Fibroblast of the conjunctiva (primary cell): ENCODE results near the gene DNAJC11.
"Not testable (repeated sequence)": the region's sequence is repeated elsewhere in the genome, so short reads cannot be mapped to it uniquely, and the experiment has no call there.

ENCODE experiments used
- DNase-seq: peaks from one replicate; pipeline ENCODE4 v3.0.0-alpha.2; 2010; ENCODE audit warnings: low read depth

DNAJC11 gene

DNA sequence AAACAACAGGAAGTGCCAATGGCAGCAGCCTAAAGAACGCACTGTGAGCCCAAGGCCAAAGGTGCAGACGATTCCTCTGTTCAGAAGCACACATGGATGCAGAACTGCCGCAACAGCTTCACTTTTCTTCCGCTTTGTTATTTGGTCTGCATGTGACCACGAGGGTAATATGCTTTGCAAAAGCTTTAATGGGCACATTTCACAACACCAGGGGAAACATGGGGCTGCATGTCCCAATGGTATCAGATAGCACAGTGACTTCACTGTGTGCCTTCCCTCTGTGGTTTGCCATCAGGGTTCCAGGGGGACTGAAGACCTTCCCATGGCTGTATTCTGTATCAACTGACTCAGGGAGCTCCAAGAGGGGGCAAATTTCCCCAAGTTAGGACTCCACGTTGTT lies 48.6 kb downstream of the DNAJC11 start:
- DNase-seq = no peak

DNA sequence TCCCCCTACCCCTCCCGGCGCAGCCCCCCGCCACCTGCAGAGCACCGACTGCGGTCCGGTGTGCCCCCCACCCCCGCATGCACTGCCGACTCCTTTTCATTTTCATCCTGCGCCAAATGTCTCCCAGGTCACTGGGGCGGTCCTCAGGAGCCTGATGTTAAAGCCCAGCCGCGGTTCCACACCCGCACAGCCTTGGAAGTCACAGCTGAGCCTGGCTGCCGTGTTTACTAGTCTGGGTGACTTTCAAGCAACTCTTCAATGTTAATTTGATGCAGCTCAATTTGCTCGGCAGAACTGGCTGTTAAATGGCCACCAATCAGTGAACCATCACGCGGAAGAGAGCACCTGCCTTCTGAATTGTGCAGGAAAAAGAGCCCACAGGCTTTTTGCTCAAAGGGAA lies 49.7 kb downstream of the DNAJC11 start:
- no peak for DNase-seq

DNA sequence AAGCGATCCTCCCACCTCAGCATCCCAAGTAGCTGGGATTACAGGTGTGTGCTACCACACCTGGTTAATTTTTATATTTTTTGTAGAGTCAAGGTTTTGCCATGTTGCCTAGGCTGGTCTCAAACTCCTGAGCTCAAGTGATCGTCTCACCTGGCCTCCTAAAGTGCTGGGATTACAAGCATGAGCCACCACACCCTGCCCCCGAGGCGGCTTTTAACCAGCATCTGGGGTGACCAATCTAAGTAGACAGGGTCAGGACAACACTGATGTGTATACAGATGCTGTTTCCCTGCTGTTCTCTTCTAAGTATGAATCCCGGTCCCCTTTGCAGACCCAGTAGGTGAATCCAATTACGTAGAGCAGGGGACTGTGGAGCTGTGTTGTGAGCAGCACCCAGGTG lies 53.1 kb downstream of the DNAJC11 start:
- no peak for DNase-seq

DNA sequence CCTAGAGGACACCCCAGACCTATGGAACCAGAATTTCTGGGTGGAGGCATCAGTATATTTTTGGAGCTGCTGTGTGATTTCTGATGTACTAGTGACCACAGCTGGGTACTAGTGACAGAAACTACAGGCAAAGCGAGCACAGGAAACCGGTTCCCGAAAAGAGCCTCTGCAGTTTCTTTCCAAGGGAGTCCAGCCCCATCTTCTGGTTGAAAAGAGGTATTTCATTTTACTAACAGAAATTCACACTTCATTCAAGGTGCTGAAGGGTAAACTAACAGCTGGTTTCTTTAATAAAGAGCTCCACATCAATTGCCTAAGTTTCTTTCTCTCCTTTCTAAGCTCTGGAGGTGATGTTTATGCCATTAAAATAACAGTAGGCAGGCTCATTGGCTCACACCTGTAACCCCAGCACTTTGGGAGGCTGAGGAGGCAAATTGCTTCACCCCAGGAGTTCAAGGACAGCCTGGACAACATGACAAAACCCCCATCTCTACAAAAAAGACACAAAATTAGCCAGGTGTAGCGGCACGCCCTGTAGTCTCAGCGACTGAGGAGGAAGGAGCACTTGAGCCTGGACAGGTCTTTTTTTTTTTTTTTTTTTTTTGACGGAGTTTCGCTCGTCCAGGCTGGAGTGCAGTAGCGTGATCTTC lies 55.0 kb downstream of the DNAJC11 start:
- peak; percentile 39 for DNase-seq

DNA sequence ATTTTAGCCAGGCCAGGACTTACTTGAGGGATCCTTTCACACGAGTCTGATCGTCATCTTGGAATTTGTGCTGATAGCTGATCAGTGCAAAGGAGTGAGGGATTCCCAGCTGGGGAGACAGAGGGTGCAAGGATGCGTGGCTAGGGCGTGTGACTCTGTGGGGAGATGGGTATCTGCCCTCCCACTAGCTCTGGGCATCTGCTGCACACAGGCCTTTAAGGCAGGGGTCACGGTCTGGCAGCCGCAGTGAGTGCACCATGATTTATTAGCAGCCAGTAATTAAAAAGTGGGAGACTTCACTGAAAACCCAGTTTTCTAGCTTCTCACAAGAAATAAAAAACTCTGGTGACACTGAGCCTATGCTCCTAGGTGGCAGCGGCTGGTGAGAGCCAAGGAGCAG lies 56.6 kb downstream of the DNAJC11 start:
- no peak for DNase-seq

DNA sequence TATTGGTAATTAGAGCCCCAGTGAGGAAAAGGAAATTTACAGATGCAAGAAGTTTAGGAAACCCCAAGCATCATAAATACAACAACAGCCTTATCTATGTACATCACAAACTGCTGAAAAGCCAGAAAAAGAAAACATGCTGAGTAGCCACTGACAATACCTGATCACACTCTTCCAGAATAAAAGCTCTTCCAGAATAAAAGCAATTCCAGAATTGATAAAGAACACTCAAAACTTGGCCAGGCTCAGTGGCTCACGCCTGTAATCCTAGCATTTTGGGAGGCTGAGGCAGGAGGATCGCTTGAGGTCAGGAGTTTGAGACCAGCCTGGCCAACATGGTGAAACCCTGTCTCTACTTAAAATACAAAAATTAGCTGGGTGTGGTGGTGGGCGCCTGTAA lies 60.7 kb downstream of the DNAJC11 start:
- DNase-seq = not testable (repeated sequence)

DNA sequence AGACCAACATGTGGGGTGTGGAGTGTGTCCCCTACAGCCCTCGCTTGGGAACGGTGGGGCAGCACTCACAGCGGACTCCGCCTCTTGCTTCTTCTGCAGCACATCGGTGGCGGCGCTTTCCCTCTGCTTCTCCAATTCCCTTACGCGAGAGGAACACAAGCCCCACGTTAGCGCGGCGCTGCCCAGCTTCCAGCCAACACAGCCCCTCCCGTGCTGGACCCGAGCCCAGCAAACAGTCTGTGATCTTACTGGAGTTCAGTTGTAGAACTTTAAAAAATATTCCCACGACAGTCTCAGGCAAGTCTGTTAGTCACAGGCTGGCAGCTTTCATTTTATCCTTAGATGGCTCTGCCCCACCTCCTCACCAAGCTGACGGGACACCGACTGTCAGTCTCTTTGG lies 63.4 kb downstream of the DNAJC11 start:
- DNase-seq = peak; percentile 48

DNA sequence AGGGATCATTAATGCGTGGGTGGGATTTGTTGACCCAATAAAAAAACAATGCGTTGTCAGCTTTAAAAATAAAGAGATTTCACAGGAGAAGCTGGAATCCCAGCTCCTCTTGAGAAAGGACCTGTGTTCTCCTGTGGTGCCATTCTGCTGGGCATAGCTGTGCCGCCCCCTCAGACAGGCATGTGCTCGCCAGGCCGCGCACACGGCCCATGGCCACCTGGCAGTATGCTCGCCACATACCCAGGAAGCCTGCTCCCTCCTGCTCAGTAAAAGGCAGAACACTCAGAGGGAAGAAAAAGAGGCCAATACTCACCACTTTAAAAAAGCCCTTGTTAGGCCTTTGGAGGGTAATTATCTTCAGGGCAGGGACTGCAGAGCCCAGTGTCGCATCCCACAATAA lies 63.8 kb downstream of the DNAJC11 start:
- no peak for DNase-seq

DNA sequence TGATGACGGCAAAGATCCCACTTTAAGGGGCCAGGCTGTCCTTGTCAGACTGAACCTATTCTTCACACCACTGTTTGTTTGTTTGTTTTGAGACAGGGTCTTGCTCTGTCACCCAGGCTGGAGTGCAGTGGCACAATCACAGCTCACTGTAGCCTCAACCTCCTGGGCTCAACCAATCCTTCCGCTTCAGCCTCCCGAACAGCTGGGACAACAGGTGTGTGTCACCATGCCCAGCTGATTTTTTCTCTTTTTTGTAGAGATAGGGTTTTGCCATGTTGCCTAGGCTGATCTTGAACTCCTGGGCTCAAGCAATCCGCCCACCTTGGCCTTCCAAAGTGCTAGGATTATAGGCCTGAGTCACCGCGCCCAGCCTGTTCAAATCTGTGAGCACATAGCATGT lies 64.8 kb downstream of the DNAJC11 start:
- DNase-seq = not testable (repeated sequence)

DNA sequence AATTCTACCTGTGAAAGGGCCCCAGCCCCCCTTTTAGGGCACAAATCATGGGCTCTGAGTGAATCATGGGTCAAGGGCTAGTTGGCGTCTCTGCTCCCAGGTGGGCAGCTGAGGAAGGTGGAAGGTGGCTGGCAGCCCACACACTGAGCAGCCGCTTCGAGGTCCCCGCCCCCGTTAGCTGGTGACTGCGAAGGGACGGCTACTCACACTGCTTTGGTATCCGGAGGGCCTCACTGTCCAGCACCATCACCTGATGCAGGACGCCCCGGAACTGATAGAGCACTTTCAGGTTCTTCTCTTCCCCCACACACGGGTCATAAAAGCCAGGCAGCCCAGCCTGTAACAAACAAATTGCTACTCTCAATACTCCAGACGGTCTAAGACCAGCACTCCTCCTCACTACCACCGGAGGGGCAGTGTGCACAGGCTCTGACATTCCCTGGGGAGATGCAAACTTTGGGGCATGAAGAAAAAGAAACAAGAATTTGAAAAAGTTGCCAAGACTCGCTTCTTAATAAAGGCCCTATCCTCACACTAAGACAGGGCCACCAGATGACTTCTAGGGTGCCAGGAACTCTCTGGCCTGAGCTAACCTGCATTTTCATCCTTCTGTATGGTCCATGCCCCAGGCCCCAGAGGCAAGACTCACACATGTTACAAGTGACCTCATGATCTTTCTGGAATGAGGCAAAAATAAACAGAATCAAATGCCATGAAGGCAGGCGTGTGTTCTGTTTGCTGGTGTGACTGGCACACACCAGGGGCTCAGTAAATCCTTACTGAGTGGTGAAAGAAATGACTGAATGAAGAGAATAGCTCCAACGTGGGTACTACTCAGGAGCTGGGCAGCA lies 65.5 kb downstream of the DNAJC11 start:
- DNase-seq = no peak

DNA sequence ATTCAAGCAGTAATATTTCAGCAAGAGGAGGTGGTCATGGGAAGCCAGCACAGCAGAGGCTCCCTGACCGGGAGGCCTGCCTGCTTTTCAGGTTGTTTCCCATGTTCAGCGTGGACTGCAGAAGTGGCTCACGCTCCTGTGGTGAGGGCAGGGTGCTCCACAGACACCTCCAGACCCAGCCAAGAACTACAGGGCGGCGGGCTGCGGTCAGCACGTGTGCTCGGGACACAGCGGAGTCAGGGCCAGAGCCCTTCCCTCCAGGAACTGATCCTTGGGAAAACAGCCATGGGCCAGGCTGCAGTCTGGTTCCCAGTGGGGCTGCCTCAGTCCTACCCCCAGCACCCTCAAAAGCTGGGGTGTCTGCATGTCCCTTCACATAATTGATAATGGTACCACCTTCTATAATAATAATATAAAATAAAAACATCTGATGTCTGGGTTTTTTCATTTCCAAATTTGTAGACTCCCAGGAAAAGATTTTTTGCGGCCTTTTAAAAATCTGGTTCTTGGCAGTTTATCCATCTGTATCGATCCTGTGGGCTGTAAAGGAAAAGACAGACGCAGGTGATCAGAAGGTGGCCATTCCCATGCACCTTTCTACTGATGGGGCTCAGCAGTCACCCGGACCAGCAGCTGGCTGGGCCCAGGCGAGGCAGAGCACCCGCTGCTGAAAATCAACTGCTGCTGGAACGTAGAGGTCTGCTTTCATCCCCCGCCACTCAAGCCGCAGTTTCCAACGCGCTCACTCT lies 66.3 kb downstream of the DNAJC11 start:
- no peak for DNase-seq

DNA sequence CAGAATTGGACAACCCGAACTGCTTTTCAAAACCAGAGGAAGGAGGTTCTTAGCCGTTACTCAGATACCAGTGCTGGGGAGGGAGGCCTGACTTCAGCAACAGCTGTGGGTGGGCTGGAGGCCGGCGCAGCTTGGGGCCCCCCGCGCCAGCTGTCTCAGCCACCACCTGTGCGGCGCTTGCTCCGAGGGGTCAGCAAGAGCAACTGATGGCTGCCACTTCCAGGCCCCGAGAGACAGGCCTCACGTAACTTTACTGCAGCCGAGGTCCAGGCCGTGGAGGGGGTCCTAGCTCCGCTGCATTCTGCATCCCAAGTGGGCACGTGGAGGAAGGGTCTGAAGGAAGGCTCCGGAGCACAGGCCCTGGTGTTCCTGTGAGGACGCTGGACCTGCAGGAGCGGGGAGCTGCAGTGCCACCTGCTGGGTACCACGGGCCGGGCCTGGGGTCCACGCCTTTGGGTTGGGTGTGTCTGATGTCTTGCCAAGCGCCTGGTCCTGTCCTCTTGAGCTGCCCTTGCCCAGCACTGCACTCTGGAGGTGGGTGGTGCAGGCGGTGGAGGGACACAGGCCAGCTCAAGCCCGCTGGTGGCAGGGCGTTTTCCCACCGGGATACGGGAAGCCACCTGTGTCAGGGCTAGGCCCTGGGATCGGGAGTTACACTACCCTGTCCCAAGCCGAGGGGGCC lies 67.1 kb downstream of the DNAJC11 start:
- no peak for DNase-seq

DNA sequence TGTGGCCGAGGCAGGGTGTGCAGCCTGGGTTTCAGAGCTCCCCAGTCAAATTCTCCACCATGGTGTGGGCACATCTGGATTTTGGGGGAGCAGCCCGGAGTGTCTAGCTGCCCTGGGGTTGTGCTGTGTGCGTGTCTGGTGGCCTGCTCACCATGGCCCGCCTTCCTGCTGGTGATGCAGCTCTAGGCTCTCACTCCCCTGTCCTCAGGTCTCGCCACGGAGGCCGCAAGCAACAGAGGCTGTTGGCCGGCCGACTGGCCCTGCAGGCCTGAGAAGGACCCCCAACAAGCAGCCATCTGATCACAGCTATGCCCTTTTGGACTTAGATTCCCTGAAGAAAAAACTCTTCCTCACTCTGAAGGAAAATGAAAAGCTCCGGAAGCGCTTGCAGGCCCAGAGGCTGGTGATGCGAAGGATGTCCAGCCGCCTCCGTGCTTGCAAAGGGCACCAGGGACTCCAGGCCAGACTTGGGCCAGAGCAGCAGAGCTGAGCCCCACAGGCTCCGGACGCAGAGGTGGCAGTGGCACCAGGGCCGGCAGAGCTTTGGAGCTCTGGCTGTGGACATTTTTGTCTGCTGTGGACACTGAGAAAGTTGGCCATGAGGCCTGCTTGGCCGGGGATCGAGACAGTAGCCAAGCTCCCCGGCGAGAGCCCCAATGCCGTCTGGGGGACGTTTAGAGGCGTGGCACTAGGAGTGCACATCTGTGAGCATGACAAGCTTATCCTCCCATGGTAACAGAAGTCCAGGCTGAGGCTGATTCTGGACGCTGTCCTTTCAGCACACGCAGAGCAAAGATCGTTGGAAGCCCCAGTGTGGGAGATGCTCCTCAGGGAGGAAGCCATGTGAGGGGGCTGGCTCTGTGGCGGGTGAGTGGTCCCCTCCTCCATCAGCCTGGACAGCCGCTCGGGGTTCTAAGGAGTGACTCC lies 68.8 kb downstream of the DNAJC11 start:
- DNase-seq = no peak

DNA sequence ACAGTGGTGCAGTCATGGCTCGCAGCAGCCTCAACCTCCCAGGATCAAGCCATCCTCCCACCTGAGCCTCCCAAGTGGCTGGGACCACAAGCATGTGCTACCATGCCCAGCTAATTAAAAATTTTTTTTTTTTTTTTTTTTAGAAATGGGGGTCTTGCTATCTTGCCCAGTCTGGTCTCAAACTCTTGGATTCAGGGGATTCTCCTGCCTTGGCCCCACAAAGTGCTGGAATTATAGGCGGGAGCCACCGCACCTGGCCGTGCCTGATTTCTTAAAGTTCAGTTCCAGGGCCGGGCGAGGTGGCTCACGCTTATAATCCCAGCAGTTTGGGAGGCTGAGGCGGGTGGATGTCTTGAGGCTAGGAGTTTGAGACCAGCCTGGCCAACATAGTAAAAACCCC lies 70.6 kb downstream of the DNAJC11 start:
- no peak for DNase-seq

DNA sequence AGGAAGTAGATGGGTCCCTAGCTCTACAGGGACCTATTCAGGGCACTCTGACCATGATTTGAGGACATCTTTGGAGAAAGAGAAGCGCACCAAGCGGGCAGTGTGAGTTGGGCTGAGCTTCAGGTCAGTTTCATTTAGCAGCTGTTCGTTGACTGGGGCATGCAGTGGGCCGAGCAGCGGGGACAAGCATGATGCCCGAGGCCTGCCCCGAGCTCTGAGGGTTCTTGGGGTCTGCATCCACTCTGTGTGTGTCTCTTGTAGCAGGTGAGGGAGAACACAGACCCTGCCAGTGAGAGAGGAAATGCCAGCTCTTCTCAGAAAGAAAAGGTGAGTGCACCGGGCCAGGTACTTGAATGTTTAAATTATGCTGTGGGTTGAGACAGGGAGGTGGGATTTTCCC lies 71.6 kb downstream of the DNAJC11 start:
- no peak for DNase-seq

DNA sequence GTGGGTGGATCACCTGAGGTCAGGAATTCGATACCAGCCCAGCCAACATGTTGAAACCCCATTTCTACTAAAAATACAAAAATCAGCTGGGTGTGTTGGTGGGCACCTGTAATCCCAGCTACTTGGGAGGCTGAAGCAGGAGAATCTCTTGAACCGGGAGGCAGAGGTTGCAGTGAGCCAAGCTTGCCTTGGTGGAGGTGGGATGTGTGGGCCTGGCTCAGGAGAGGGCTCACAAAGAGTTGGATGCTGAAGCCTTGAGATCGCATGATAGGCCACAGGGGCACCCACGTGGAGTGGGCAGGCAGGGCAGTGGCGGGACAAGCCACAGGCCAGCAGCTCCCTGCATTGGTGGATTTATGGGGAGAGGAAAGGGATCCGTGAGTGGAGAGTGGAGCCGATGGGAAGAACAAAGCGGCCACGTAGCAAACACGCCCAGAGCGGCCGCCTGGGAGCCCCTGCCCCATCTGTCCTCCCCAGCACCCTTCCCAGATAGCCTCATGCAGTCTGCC lies 72.6 kb downstream of the DNAJC11 start:
- no peak for DNase-seq

DNA sequence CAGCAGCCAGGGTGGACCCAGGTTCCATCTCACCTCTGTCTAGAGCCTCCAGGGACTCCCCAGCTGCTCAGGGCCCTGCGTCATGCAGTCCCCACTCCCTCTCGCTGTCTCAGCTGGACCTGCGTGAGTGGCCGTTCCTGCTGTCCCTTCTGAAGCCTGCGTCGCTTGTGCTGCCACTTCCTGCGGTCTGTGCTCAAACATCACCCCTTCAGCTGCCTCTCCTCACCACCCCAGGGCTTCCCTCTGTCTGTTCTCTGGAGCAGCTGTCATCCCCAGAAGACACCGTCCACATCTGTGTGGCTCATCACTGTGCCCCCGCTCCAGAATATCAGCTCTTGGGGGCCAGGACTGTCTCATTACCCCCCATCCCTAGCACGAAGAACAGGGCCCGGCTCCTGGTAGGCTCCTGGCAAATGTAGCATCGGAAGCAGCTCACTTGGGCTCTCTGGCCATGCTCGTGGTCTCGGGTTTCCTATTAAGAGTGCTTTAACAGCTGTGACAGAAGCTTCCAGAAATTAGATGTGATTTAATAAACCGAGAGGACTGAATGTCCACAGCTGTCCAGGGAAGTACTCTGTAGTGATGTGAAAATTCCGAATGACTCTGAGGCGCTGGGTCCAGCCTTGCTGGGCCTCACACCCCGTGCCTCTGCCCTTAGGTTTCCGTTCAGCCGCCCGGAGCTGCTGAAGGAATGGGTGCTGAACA lies 73.6 kb downstream of the DNAJC11 start:
- no peak for DNase-seq

DNA sequence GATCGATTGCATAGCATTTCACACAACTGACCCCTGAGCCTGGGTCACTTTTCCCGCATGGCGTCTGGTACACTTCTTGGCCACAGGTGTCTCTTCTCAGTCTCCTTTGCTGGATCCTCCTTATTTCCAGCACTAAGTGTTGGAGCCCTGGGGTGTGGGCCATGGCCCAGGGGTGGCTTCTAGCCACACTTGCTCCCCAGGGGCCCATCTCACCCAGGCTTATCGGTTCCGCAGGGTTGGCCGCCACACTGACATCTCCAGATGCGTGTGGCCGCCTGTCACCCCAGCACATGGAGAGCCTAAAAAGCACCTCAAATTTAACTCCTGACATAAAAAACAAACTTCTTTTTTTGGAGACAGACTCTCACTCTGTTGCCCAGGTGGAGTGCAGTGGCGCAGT lies 74.6 kb downstream of the DNAJC11 start:
- DNase-seq = no peak

DNA sequence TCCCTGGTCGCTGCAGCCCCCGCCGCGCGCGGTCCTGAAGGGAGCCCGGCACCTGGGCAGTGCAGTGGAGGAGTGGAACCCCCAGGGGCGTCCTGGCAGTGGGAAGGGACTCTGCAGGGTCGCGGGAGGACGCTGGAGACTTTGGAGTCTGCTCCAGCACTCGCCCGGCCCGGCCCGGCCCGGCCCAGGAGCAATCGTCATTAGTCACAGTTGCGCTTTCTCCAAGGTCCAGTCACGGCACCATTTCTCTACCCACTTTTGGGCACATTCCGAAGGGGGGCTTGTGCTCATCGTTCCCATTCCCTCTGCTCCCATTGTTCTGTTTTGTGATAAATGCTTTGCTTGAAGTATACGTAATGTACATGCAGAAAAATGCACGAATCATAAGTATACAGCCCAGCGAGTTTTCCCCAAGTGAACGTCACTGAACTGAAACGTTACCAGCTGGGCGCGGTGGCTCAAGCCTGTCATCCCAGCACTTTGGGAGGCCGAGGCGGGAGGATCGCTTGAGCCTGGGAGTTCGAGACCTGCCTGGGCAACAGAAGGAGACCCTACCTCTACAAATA lies 75.9 kb downstream of the DNAJC11 start:
- no peak for DNase-seq
